Body of pancreas (tissue), 4 donors: ENCODE data around the gene MCAM. TPM values are rescaled to one million over a fixed set of nuclear protein-coding genes. Genes with fewer than 3 reads are reported as not detected.

Experiments used
- ATAC-seq: fragments of 150-250 bp; one replicate; pipeline ENCODE4 v1.9.1; 2016
- DNase-seq, 4 donors: peaks; one replicate each; pipeline ENCODE4 v3.0.0-alpha.2; 2019
- H3K27ac ChIP-seq, 4 donors: fragments of 200-600 bp; sonication (generic); 1 replicate in 3 of 4; 2 replicates in 1 of 4; pipeline versions ENCODE4 v1.5.1 to v1.6.1; 2016 to 2019; ENCODE audit warnings: mild to moderate bottlenecking in 1 of 4, mixed read lengths in 1 of 4, moderate library complexity in 1 of 4
- H3K27me3 ChIP-seq, 2 donors: fragments of 200-600 bp; sonication (generic); one replicate each; pipeline ENCODE4 v1.6.0; 2016; ENCODE audit warnings: mild to moderate bottlenecking in 1 of 2
- H3K36me3 ChIP-seq, 2 donors: fragments of 200-600 bp; sonication (generic); replicated peaks in 1 of 2; 2 replicates each; pipeline ENCODE4 v1.5.1; 2016; ENCODE audit warnings: low read depth in 2 of 2; ENCODE audit not compliant: insufficient read depth in 1 of 2
- H3K4me1 ChIP-seq: fragments of 200-600 bp; sonication (generic); one replicate; pipeline ENCODE4 v1.6.0; 2016
- H3K4me3 ChIP-seq, 2 donors: fragments of 200-600 bp; sonication (generic); 1 replicate in 1 of 2; 2 replicates in 1 of 2; pipeline ENCODE4 v1.5.1; 2016 to 2019
- H3K9me3 ChIP-seq, 3 donors: fragments of 200-600 bp; sonication (generic); 1 replicate in 2 of 3; 2 replicates in 1 of 3; pipeline ENCODE4 v1.5.1; 2016
- POLR2A ChIP-seq, 3 donors: fragments of 450-650 bp; IDR thresholded peaks; one replicate each; pipeline ENCODE4 v1.6.1; 2016; ENCODE audit warnings: antibody characterized with exemption in 3 of 3, mild to moderate bottlenecking in 2 of 3
- WGBS, 2 donors: methylation state at CpG; one replicate each; pipeline ENCODE4 v1.1.5; 2017; 5-methylcytosine and 5-hydroxymethylcytosine counted together
- intact Hi-C: fragments of 100-400 bp; cut with DNase I; formaldehyde crosslinking; loops from one replicate; pipeline ENCODE4 v1.15.1; 2023
- total RNA-seq, 2 donors: library from RNA; depleted of rRNA; stranded (reverse); fragments of >200 nt; gene quantifications; one replicate each; pipeline ENCODE4 v1.1.0, GENCODE V29; 2016
- TF ChIP-seq, protein P1 (sequence below), 7 experiments: fragments of 450-650 bp in 4 of 7; fragments of 200-600 bp in 3 of 7; sonication (generic) in 3 of 7; IDR thresholded peaks; one replicate each; pipeline ENCODE4 v1.5.1; 2016 to 2019; ENCODE audit warnings: antibody characterized with exemption in 7 of 7

Gene MCAM
- total RNA-seq, 2 donors from 2014 or later: 75.0 to 205 TPM

DNA sequence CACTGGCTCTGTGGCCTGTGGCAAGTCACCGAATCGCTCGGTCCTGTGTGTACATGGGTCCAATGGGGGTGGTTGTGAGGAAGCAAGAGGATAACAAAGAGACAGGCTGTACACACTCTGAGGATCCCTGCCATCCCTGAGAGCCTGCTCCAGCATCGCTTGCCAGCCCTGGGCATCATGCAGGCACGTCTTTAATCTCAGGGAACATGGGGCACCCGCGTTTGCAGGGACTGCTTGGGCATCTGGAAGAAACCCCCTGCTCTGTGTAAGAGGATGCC, 25.0 kb upstream of the MCAM start:
- TF ChIP-seq, protein P1, sequence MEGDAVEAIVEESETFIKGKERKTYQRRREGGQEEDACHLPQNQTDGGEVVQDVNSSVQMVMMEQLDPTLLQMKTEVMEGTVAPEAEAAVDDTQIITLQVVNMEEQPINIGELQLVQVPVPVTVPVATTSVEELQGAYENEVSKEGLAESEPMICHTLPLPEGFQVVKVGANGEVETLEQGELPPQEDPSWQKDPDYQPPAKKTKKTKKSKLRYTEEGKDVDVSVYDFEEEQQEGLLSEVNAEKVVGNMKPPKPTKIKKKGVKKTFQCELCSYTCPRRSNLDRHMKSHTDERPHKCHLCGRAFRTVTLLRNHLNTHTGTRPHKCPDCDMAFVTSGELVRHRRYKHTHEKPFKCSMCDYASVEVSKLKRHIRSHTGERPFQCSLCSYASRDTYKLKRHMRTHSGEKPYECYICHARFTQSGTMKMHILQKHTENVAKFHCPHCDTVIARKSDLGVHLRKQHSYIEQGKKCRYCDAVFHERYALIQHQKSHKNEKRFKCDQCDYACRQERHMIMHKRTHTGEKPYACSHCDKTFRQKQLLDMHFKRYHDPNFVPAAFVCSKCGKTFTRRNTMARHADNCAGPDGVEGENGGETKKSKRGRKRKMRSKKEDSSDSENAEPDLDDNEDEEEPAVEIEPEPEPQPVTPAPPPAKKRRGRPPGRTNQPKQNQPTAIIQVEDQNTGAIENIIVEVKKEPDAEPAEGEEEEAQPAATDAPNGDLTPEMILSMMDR (IDR thresholded peaks at IDR 0.05): no peak
- TF ChIP-seq POLR2A (IDR thresholded peaks at IDR 0.05): no peak
- DNase-seq: no peak
- no peak overlapping the region for H3K4me3 ChIP-seq
- no peaks in the 10 kb centered on the region for H3K27me3 ChIP-seq
- H3K4me1 ChIP-seq: peaks cover 38% of the 10 kb centered on the region
- no peaks in the 10 kb centered on the region for H3K36me3 ChIP-seq
- no peak for ATAC-seq
- intact Hi-C loops: no loop called here
- H3K27ac ChIP-seq: no peak overlapping the region
- H3K9me3 ChIP-seq: no peaks in the 10 kb centered on the region
- WGBS, 2 donors: 76% methylated on average over 7 of the region's 7 CpGs; no CpG with 5 or more reads in 1 of the 2 donors

DNA sequence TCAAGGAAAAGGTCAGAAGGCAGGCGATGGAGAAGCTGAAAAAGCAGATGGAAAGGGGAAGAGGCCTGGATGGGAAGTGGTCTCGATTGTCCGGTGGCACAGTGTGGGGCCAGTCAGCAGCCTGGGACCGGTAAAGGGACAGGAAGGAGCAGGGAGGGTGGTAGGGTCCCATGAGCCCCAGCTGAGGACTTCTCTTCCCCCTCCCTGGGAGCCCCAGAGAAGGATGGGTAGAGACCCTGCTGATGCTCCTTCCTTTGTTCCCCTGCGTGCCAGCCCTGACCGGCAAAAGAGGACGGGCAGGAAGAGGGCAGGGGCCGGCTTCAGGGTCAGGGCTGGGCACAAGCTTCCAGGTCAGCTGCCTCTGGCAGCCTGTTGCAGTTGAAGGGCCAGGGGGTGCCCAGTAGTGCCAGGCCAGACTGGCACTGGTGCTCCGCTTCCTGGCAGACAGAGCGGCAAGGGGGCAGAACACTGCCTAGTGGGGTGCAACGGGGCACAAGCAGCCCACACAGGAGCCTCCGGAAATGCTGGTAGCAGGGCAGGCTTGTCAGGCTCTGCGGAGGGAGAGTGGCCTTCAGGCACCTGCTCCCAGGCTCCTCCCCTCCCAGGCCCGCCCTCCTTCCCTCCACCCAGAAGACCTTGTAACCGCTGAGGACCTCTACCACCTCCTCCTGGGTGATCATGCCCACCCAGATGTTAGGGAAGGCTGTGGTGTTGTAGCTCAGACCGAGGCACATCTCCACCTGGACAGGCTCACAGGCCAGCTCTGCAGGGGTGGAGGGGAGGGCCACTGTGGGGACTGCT, 24.5 kb upstream of the MCAM start:
- peaks cover 38% of the 10 kb centered on the region for H3K4me1 ChIP-seq
- WGBS, 2 donors: 30 to 42% methylated on average over 4 to 16 of the region's 16 CpGs
- ATAC-seq (peak; percentile 19), DNase-seq (peak in 3 of 4 donors; percentile 46 to 59 (median 55))
- no peaks in the 10 kb centered on the region for H3K9me3 ChIP-seq
- H3K27ac ChIP-seq: peak overlapping the region; percentile 69 to 85 (median 77)
- H3K27me3 ChIP-seq: no peaks in the 10 kb centered on the region
- intact Hi-C loops: no loop called here
- H3K36me3 ChIP-seq: no peaks in the 10 kb centered on the region
- TF ChIP-seq, protein P1 (IDR thresholded peaks at IDR 0.05): no peak
- peak in 1 of 3 donors; percentile 6 for TF ChIP-seq POLR2A (IDR thresholded peaks at IDR 0.05)
- H3K4me3 ChIP-seq: no peak overlapping the region

DNA sequence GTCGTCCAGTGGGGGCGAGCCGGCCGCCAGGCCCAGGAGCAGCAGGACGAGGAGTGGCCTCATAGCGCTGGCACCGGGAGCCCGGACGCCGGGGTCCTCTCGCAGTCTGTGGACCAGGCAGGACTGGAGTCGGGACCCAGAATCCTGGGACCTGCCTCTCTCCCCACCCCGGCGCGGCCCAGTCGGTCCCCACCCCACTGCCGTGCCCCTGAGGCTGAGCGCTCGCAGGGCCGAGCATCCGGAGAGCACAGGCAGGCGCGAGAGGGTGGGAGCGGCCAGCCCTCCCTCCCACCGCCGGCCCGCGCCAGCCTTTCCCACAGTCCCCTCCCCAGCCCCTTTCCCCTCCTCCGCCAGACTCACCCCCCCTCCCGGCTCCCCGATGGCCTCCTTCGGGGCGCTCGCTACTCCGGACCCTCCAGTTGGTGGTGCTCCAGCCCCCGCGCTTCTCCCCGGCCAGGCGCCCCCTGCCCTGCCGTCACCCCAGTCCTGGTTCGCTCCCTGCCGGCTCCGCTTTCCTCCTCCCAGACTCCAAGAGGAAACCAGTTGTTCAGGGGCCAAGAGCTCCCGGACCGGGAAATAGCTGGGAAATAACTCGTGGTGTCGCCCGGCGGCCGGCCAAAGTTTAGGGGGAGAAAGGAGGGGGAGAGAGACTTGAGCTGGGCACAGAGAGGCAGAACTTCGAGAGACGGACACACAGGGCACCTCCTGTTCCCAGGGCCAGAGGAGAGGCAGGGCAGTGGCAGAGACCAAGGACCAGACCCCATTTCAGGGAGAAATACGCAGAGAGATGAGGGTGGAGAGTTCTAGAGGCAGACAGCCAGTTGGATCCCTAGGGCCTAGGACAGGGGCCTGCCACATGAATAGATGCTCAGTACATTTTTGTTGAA, 23.6 kb upstream of the MCAM start, which contains the start of gene C1QTNF5:
Gene C1QTNF5, minus strand, starts transcription at position 549 of the 887 bp plus-strand sequence. Its CDS starts 486 bp downstream, at position 63.
- WGBS, 2 donors: 20 to 41% methylated on average over 23 to 51 of the region's 53 CpGs
- intact Hi-C loops: no loop called here
- peak within 1 kb of the TSS; percentile 69 to 85 (median 77) for H3K27ac ChIP-seq
- H3K4me1 ChIP-seq: peaks cover 43% of the 10 kb centered on the region
- no peak within 1 kb of the TSS for H3K4me3 ChIP-seq
- no peaks in the 10 kb centered on the region for H3K27me3 ChIP-seq
- peak; percentile 70 to 87 (median 80) for DNase-seq
- peak; percentile 54 for ATAC-seq
- H3K9me3 ChIP-seq: no peaks in the 10 kb centered on the region
- TF ChIP-seq POLR2A (IDR thresholded peaks at IDR 0.05): peak in 2 of 3 donors; percentile 50 to 57
- TF ChIP-seq, protein P1 (IDR thresholded peaks at IDR 0.05): peak in 1 of 7 experiments; percentile 3
- no peaks in the 10 kb centered on the region for H3K36me3 ChIP-seq

DNA sequence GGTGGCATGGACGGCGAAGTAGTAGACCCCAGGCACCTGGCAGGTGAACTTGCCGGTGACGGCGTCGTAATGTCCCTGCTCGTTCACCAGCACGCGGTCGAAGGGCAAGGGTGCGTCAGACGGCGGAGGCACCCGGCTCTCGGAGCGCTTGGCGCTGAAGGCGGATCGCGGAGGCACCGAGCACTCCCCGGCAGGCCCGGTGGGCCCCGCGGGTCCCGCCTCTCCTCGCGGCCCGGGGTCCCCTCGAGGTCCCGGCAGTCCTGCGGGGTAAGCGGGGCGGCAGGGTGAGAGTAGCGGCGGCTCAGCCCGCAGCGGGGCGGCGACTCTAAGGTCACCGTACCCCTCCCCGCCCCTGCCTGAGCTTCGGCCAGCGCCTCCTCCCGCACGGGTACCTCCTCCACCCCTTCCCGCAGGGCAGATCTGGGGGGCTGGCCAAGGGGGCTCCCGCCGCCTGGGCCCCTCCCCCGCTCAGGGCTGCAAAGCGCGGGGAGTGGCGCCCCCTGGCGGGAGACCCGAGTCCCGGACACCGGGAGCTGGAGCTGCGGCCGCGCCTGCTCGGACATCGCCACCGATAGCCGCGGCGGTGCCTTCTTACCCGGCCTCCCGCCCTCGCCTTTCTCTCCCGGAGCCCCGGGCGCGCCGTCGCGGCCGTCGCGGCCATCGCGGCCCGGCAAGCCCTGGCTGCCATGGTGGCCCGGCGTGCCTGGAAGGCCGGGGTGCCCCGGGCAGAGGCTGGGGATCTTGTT, 22.8 kb upstream of the MCAM start:
- Histone ChIP-seq H3K9me3 (no peaks in the 10 kb centered on the region), H3K27ac (peak overlapping the region; percentile 69 to 85 (median 77)), H3K27me3 (no peaks in the 10 kb centered on the region), H3K36me3 (no peaks in the 10 kb centered on the region), H3K4me3 (no peak overlapping the region), H3K4me1 (peaks cover 51% of the 10 kb centered on the region)
- 11 to 20% methylated on average over 1 to 46 of the region's 86 CpGs for WGBS, 2 donors
- peak in 1 of 3 donors; percentile 7 for TF ChIP-seq POLR2A (IDR thresholded peaks at IDR 0.05)
- TF ChIP-seq, protein P1 (IDR thresholded peaks at IDR 0.05): peak; percentile 73 to 92 (median 82)
- intact Hi-C loops: loop anchor here (5.0 kb wide), 1 partner anchor 38 kb away; no protein-coding TSS in a partner anchor
- peak; percentile 69 to 79 (median 72) for DNase-seq
- ATAC-seq: peak; percentile 62
